ENCODE results near the gene MCM10.

DNA sequence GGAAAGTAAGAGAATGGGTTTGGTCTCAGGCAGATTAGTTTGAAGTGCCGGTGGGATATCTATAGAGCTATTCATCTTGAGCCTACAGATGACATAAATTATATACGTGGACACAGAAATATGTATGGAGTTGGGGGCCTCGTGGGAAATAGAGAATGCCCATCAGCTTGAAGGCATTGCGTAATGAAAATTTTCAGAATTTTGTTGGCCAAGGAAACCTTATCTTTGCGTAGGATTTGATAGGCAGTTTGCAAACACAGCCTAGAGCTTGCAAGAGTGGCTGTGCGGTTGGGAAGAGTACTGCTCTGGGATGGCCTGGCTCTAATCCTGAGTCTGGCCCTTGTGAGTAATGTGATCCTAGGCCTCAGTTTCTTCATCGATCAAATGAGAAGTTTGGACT lies 32.3 kb downstream of the MCM10 start:
- TF ChIP-seq, protein P1, sequence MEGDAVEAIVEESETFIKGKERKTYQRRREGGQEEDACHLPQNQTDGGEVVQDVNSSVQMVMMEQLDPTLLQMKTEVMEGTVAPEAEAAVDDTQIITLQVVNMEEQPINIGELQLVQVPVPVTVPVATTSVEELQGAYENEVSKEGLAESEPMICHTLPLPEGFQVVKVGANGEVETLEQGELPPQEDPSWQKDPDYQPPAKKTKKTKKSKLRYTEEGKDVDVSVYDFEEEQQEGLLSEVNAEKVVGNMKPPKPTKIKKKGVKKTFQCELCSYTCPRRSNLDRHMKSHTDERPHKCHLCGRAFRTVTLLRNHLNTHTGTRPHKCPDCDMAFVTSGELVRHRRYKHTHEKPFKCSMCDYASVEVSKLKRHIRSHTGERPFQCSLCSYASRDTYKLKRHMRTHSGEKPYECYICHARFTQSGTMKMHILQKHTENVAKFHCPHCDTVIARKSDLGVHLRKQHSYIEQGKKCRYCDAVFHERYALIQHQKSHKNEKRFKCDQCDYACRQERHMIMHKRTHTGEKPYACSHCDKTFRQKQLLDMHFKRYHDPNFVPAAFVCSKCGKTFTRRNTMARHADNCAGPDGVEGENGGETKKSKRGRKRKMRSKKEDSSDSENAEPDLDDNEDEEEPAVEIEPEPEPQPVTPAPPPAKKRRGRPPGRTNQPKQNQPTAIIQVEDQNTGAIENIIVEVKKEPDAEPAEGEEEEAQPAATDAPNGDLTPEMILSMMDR (IDR thresholded peaks at IDR 0.05) = no peak
- TF ChIP-seq POLR2AphosphoS5 (IDR thresholded peaks at IDR 0.05) (no peak), POLR2A (IDR thresholded peaks at IDR 0.05) (no peak), EP300 (IDR thresholded peaks at IDR 0.05; ENCODE audit: low read depth) (no peak)
